GM13976 (cell line): ENCODE results near the gene RPS13.
"Not testable (repeated sequence)": the region's sequence is repeated elsewhere in the genome, so short reads cannot be mapped to it uniquely, and the experiment has no call there.

Source experiments
- DNase-seq: peaks from one replicate; pipeline ENCODE4 v3.0.0; 2012; ENCODE audit warnings: low spot score
- in situ Hi-C: fragments of 300-500 bp; cut with MboI; formaldehyde crosslinking; loops from one replicate; pipeline ENCODE4 v1.12.0; 2022; ENCODE audit warnings: low sequenced_read_pairs, mixed read lengths, inconsistent platforms; ENCODE audit not compliant: unreplicated experiment
- TF ChIP-seq, protein P1 (sequence below): IDR thresholded peaks from 2 replicates; pipeline ENCODE4 v1.5.1; 2012; ENCODE audit warnings: borderline replicate concordance, mild to moderate bottlenecking; ENCODE audit not compliant: insufficient read depth; ENCODE audit errors: extremely low read depth, missing control alignments, control extremely low read depth

Gene RPS13

DNA sequence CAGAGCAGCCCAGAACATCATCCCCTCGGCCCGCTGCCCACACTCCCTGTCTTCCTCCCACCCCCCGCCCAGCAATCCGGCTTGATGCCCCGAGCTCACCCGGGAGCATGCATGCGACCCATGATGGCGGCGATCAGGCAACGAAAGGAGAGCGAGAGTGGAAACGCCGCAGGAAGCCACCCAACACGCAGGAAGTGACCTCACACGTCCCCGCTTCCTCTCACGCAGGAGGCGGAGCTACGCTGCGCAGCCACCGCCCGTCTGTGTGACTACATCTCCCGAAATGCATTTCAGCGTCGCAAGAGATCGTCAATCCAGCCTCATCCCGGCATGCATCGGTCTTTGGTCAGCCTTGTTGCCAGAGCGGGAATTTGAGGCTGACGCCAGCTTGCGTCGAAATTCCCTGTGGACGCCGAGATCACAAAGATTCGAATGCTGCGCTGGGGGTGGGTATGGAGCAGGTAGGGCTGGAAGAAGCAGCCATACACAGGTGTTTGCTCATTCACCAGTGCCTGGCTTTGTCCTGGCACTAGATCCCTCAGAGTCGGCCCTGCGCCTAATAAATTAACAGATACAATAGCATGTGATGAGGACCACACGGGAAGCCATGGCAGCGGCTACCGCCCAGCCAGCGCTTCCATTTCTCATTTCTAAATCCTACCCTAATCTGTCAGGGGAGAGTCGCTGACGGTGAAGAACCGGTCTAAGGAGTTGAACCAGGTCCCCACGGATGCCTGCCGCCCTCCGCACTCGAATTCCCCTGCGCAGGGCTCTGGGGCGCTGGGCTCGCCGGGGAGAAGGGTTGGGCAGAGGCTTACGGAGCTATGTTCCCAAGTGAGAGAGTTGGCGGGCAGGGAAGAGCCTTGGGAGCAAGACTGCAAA lies at the start of gene RPS13:
RPS13 (minus strand) TSS at position 148 of the 882 bp plus-strand sequence; CDS start at position 122, 26 bp downstream.
- DNase-seq = peak; percentile 98
- in situ Hi-C loops = no loop called here
- TF ChIP-seq, protein P1, sequence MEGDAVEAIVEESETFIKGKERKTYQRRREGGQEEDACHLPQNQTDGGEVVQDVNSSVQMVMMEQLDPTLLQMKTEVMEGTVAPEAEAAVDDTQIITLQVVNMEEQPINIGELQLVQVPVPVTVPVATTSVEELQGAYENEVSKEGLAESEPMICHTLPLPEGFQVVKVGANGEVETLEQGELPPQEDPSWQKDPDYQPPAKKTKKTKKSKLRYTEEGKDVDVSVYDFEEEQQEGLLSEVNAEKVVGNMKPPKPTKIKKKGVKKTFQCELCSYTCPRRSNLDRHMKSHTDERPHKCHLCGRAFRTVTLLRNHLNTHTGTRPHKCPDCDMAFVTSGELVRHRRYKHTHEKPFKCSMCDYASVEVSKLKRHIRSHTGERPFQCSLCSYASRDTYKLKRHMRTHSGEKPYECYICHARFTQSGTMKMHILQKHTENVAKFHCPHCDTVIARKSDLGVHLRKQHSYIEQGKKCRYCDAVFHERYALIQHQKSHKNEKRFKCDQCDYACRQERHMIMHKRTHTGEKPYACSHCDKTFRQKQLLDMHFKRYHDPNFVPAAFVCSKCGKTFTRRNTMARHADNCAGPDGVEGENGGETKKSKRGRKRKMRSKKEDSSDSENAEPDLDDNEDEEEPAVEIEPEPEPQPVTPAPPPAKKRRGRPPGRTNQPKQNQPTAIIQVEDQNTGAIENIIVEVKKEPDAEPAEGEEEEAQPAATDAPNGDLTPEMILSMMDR = no peak

DNA sequence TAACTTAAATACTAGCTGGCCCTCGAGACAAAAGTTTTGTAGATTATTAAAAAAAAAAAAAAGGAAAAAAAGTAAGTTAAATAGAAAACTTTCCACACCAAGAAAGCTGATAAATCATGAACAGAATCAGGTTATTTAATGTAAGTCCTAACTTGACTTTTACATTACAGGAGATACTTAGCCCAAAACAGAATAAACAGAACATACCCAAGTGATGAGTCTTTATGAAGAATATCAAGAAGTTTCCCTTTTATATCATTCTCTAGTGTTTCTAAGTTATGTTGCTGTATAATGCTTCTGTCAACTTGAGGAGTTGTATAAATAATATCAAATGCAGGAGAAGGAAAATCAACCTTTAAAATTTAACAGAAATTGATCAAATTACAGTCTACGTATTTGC lies 44.5 kb upstream of the RPS13 start:
- no peak for DNase-seq
- TF ChIP-seq, protein P1 = no peak
- in situ Hi-C loops = no loop called here

DNA sequence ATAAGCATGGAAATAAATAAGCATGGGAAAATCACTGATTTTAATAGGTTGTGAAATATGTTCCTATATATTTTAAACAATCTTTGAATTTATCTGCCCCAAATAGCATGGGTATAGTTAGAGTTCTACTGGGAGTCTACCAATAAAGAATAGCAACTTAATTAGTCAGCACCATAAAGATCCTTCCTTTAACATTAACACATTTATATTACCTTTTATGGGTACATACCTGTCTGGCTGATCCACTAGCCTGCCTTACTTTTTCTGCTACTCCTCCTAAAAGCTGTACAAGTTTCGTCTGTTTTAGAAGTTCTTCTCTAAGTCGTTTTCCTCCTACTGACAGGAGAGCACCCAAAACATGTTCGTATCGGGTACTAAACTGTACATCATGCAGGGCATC lies 39.8 kb upstream of the RPS13 start:
- no peak for DNase-seq
- in situ Hi-C loops = no loop called here
- TF ChIP-seq, protein P1 = no peak

DNA sequence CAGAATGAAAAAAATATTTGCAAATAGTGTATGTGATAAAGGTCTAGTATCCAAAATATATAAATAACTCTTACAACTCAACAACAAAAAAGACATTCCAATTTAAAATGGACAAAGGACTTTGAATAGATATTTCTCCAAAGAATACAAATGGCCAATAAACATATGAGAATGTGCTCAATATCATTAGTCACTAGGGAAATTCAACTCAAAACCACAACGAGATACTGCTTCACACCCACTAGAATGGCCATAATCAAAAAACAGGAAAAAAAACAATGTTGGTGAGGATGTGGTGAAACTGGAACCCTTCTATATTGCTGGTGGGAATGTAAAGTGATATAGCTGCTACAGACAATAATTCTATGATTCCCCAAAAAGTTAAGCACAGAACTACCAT lies 38.6 kb upstream of the RPS13 start:
- in situ Hi-C loops = no loop called here
- TF ChIP-seq, protein P1 = no peak
- DNase-seq = no peak

DNA sequence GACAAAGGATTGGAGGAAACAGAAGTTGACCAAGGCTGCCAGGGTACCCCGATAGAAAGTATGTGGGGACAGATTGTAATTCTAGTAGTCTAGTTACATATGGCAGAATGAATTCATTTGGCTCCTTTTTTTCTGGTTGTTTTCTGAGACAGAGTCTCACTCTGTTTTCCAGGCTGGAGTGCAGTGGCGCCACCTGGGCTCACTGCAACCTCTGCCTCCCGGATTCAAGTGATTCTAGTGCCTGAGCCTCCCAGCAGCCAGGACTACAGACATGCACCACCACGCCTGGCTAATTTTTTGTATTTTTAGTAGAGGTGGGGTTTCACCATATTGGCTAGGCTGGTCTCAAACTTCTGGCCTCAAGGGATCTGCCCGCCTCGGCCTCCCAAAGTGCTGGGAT lies 30.3 kb upstream of the RPS13 start:
- DNase-seq, in situ Hi-C loops: not testable (repeated sequence)

DNA sequence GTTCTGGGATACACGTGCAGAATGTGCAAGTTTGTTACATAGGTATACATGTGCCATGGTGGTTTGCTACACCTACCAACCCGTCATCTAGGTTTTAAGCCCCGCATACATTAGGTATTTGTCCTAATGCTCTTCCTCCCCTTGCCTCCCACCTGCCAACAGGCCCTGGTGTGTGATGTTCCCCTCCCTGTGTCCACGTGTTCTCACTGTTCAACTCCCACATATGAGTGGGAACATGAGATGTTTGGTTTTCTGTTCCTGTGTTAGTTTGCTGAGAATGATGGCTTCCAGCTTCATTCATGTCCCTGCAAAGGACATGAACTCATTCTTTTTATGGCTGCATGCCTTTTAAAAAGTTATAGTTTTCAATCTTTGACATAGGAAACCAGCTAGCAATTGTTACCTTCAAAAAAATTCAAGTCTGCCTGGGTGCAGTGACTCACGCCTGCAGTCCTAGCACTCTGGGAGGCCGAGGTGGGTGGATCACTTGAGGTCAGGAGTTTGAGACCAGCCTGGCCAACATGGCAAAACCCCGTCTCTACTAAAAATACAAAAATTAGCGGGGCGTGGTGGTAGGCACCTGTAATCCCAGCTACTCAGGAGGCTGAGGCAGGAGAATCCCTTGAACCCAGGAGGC lies 28.1 kb upstream of the RPS13 start:
- in situ Hi-C loops, DNase-seq: not testable (repeated sequence)

DNA sequence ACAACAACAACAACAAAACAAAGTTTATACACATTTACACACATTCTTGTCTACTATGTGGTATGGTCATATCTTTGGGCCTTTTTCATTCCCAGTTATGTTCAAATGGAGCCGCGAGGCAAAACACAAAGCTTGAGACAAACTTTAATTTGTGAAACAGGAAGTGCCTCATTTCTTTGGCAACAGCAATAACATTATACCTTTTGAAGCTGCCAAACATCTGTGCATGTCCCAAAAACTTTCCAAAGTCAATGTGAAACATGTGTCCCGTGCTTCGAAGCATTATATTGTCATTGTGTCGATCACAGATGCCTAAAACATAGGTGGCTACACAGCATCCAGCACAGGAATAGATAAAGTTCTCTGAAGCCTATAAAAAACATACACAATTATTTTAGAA lies 25.0 kb upstream of the RPS13 start:
- TF ChIP-seq, protein P1 = no peak
- in situ Hi-C loops = no loop called here
- no peak for DNase-seq
